ENCODE results near the gene HPN.
"Not testable (repeated sequence)": the region's sequence is repeated elsewhere in the genome, so short reads cannot be mapped to it uniquely, and the experiment has no call there.

HPN gene

DNA sequence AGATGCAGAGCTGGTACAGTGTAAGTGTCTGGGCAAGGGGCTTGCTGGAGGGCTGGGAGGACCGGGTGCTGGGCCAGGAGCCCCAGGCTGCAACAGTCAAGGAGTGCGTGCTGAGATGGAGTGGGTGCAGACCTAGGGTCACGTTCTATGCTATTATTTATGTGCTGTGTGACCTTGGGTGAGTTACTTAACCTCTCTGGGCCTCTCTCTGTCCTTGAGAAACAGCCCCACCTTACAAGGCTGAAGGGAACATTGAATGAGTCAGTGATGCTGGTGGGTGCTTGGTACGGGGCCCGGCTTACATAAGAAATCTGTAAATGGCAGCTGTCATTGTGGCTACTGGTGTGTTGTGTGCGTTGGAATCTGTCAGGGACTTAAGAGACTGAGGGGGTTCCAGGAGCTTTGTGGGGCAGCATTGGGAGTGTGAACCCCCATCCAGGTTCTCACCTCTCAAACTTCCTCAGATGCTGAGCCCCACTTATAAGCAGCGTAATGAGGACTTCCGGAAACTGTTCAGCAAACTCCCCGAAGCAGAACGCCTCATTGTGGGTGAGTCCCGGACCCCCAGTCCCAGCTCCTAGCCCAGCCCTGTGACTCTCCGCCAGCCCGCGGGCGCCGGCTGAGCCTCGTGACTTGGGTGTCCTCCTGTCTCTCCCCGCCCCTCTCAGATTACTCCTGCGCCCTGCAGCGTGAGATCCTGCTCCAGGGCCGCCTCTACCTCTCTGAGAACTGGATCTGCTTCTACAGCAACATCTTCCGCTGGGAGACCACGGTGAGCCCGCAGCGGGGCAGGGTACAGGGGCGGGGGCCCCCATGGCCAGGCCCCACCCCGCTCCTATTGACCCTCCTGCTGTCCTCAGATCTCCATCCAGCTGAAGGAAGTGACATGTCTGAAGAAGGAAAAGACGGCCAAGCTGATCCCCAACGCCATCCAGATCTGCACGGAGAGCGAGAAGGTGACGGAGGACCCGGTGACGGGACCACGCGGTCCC is 31.8 kb upstream of the HPN start:
- no peak for DNase-seq (ENCODE audit: low read depth in 3 of 3)

DNA sequence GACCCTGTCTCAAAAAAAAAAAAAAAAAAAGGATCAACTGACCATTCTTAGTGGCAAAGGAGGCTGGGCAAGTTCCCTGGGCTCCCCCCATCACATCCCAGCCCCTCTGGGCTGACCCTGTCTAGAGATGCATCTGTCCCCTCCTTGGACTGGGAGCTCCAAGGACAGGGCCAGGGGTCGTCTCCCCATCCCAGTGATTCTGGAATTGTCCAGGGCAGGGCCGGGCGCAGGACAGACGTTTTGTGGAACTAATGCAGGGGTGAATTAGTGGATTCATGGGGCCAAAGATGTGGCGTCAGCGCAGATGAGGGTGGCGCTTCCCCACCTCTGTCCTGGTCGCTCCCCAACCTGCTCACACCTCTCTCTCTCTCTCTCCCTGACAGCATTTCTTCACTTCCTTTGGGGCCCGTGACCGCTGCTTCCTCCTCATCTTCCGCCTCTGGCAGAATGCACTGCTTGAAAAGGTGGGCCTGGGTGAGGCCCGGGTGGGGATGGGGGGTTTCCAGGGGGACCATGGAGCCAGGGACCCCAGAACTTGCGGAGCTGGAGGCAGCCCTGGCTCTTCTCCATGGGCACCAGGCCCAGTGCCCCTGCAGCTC is 30.3 kb upstream of the HPN start:
- DNase-seq (ENCODE audit: low read depth in 3 of 3): no peak

DNA sequence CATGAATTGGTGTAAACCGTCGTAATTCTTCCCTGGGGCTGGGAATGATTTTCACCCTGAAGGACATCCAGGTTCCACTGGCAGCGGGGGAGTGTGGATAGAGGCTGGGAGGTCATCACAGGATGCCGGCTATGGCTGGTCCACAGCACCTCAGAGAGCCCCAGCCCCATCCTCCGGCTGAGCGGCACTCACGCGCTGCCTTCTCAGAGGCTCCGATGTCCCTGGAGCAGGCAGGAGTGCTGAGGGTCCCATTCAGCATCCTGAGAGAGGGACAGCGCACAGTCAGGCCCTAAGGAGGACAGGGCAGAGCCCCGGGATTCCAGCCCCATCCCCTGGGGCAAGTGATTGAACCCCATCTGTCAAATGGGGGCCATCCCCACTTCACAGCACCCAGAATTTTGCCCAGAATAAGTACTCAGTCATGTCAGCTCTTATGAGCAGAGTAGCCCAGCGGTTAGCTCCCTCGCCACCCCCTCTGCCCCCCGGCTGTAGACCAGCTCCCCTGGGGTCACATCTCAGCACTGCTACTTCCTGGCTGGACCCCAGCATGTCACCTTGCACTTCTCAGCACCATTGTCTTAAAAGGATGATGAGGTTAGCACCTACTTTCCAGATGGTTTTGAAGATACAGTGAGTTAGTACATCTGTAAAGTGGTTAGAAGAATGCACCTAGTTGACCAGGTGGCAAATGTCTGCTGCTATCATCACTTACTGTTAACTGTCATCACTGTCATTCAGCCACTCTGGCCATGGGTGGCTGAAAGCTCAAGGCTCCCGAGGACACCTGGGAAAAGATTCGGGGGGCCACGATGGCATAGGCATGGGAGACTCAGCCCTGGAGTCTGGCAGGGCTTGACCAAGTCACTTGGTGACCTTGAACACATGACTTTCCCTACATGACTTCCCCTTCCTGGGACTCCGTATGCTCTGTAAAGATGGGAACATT is 29.5 kb upstream of the HPN start:
- no peak for DNase-seq (ENCODE audit: low read depth in 3 of 3)

DNA sequence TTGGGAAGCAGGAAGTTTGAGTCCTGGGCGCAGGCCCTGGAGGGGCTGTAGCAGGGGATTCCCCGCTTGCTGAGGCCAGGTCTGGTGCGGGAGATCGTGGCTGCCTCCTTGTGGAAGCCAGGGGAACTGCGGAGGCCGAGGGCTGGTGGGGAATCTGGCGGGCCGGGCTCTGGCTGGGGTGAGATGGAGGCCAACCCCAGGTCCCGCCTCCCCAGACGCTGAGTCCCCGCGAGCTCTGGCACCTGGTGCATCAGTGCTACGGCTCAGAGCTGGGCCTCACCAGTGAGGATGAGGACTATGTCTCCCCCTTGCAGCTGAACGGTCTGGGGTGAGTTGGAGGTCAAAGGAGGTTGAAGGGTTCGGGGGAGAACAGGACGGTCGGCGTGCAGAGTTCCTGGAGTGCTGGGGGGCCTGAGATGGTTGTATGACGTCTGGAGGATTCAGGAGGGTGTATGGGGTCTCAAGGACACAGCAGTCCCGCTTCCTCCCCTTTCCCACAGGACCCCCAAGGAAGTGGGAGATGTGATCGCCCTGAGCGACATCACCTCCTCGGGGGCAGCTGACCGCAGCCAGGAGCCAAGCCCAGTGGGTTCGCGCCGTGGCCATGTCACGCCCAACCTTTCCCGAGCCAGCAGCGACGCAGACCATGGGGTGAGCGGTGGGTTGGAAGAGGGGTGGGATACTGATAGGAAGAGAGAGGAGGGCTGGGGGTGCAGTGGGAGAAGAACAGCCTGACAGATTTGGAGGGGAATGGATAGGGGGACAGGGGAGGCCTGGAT is 28.3 kb upstream of the HPN start:
- peak; percentile 66 to 71 (median 71) for DNase-seq (ENCODE audit: low read depth in 3 of 3)

DNA sequence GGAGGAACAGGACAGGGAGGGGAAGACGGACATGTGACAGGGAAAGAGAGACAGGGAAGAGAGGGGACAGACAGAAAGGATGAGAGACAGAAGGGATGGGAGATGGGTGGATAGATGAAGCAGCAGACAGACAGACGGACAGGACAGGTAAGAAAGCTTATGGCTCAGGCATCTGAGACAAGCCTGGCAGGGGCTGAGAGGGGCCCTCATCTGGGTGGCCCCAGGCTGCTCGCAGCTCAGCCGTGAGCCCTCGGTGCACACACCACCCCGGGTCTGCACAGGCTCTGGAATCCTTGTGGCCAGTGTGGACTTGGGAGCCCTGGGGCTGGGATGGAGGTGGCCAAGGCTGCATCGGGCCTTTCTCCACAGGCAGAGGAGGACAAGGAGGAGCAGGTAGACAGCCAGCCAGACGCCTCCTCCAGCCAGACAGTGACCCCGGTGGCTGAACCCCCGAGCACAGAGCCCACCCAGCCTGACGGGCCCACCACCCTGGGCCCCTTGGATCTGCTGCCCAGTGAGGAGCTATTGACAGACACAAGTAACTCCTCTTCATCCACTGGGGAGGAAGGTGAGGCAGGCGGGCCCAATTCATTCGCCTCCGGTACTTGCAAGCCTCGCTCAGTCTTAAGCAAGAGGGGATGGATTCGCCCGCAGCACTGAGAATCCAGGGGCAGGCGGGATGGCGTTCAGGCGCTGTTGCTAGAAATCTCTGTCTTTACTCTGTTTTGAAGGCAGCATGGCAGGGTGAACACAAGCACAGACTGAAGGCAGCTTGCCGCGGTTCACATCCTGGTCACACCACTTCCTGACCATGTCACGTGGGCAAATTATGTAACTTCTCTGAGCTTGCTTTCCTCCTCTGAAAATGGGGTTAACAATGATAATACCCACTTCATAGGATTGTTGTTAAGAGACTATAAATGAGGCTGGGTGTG is 27.4 kb upstream of the HPN start:
- DNase-seq (ENCODE audit: low read depth in 3 of 3): peak in 2 of 3 experiments; percentile 13 to 39

DNA sequence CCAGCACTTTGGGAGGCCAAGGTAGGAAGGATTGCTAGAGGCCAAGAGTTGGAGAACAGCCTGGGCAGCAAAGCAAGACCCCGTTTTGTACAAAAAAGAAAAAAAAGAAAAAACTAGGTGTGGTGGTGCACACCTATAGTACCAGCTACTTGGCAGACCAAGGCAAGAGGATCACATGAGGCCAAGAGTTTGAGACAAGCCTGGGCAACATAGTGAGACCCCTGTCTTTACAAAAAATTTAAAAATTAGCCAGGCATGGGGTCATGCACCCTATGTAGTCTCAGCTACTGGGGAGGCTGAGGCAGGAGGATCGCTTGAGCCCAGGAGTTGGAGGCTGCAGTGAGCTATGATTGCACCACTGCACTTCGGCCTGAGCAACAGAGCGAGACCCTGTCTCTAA is 26.7 kb upstream of the HPN start:
- DNase-seq (ENCODE audit: low read depth in 3 of 3): not testable (repeated sequence)

DNA sequence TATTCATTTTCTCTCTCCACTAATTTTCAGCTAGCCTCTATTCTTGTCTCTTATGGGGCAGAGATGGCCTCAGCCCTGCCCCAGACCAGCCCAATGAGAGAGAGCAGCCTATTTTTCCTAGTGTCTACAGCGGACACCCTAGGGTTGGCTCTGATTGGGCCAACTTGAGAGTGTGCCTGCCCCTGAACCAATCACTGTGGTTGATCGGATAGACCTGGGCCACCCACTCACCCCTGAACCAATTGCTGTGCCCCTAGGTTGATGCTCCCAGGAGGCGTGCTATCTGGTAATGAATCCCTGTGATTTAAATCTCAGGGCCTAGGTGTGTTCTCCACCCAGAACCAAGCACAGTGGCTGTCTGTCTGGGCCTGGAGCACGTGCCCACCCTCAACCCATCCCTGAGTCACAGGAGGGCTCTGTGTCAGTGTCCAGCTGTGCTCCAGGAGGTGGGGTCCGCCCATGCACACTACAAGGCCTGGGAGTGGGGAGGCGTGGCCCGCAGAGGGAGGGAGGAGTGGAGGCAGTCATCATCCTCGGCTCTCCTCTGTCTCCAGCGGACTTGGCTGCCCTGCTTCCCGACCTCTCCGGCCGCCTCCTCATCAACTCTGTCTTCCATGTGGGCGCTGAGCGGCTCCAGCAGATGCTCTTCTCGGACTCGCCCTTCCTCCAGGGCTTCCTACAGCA is 26.1 kb upstream of the HPN start:
- no peak for DNase-seq (ENCODE audit: low read depth in 3 of 3)

DNA sequence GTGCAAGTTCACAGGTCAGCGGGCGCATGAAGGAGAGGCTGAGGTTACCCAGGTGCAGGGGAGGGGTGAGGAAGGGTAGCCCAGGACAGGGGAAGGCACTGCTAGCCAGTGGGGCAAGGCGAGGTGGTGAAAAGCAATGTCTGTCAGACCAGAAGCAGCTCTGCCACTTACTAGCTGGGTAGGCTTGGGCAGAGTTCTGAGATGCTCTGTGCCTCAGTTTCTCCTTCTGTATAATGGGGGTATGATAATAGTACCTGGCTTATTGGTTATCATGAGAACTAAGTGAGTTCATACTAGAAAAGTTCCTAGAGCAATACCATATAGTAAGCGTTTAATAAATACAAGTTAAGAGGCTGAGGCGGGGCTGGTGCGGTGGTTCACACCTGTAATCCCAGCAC is 25.6 kb upstream of the HPN start:
- DNase-seq (ENCODE audit: low read depth in 3 of 3): no peak

DNA sequence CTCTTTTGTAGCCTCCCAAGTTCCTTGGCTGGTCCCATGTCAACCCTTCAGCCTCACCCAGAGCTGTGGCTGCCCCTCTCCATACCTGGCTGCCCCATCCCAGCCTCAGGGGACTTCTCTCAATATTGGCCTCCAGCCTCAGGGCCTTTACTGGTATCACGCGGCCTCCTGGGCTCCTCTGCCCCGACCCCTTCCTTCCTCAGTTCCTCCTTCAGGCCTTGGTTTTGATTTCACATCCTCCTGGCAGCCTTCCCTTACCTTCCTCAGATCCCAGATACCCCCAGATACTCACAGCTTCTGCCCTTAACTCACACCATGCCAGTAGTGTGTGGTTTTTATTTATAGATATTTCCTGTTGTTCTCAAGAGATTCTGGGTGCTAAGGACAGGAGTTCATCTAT is 24.0 kb upstream of the HPN start:
- no peak for DNase-seq (ENCODE audit: low read depth in 3 of 3)

DNA sequence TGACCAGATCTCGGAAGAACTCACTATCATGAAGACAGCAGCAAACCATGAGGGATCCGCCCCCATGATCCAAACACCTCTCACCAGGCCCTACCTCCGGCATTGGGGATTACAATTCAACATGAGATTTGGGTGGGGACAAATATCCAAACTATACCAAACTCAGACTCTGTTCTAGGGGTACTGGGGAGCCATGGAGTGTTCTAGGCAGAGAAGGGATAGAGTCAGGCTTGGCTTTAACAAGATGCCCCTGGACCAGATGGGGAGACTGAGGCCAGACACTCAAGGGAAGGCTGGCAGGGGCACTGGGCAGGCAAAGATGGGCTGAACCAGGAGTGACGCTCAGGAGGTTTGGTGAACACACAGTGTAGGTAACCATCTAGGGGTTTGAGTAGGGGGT is 23.1 kb upstream of the HPN start:
- no peak for DNase-seq (ENCODE audit: low read depth in 3 of 3)

DNA sequence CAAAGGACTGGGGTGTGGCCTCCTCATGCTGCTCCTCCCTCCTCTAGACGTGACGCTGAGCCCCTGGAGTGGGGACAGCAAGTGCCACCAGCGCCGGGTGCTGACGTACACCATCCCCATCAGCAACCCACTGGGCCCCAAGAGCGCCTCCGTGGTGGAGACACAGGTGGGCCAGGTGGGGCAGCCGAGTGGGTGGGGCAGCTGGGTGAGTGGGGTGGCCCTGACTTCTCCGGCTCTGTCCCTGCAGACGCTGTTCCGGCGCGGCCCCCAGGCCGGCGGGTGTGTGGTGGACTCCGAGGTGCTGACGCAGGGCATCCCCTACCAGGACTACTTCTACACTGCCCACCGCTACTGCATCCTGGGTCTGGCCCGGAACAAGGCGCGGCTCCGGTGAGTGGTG is 22.4 kb upstream of the HPN start:
- DNase-seq (ENCODE audit: low read depth in 3 of 3): no peak

DNA sequence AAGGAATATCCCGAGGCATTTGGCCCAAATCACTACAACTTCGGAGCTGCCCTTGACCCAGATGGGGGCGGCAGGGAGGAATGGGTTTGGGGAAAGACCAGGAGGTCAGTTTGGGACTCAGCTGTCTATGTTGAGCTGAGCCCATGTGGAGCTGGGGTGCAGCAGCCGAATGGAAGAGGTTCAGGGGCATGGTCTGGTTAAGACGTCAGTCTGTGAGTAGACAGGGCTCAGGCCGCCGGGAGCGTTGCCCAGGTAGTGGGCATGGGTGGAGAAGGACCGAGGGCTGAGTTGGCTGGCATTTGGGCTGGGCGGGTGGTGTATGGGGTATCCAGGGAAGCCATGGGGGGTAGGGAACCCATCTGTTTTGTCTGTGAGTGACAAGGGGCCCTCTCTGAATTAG is 20.5 kb upstream of the HPN start:
- no peak for DNase-seq (ENCODE audit: low read depth in 3 of 3)

DNA sequence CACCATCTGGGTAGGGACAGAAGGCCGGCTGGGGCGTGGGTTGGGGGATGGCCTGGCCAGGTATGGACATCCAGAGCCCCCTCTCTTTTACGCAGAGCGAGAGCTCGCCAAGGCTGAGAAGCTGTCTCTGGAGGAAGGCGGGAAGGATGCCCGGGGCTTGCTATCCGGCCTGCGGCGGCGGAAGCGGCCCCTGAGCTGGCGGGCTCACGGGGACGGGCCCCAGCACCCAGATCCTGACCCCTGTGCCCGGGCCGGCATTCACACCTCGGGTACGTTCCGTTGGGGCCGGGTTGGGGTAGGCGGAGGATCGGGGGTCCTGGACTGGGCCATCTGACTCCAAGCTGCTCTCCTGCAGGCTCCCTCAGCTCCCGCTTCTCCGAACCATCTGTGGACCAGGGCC is 19.9 kb upstream of the HPN start:
- DNase-seq (ENCODE audit: low read depth in 3 of 3): no peak

DNA sequence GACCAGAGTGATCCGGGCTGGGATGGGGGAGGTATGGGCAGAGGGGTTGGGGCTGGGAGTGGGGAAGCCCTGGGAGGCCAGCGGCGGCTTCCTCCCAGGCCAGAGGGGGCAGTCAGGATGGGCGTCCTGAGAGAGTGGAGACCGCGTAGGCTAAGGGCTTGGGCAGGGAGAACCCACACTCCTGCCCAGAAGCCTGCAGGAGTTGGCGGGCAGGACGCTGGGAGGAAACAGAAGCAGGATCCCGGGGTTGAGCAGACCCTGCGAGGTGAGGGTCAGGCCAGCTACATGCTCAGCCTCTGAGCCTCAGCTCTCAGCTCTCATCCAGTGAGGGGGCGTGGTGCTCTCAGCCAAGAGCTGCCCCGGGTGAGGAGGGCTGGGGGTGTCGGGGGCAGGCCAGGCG is 19.1 kb upstream of the HPN start:
- no peak for DNase-seq (ENCODE audit: low read depth in 3 of 3)

DNA sequence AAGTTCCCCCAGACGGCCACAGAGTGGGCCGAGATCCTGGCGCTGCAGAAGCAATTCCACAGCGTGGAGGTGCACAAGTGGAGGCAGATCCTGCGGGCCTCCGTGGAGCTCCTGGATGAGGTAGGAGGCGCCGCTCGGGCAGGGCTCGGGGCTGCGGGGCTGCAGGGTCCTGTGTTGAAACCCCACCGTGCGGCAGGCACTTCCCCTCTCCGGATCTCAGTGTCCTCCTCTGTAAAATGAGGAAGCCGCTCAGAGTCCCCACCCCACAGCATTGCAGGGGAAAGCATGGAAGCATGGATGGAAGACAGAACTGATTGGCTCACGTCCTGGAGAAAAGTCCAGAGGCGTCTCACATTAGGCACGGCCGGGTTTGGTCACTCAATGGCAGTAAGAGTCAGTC is 18.1 kb upstream of the HPN start:
- DNase-seq (ENCODE audit: low read depth in 3 of 3): no peak

DNA sequence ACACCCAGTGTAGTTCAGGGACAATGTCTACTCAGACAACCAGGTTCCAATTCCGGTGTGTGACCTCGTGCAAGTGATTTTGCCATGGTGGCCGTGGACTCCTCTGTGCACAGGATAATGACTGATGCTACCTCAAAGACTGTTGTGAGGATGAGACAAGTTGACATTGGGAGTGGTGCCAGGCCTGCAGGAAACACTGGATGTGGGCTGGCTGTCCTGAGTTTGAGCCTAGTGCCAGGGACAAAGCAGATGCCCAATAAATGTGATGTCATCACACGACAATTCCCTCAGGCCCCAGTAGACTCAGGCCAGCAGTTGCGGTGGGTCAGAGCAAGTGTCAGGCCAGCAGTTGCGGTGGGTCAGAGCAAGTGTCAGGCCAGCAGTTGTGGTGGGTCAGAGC is 17.4 kb upstream of the HPN start:
- DNase-seq (ENCODE audit: low read depth in 3 of 3): no peak

DNA sequence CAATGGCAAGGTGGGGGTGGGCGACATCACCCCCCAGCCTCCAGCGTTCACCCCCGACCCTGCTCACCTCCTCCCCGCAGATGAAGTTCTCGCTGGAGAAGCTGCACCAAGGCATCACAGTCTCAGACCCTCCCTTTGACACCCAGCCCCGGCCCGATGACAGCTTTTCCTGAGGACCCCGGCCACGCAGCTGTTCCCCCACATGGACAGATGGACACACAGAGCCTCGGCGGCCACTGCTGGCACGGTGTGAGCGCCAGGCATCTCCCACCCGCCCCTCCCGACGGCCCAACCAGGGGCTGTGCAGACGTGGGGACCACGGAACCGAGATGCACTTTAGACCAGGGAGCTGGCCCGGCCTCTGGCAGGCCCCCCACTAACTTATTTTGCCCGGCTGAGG is 15.6 kb upstream of the HPN start:
- no peak for DNase-seq (ENCODE audit: low read depth in 3 of 3)

DNA sequence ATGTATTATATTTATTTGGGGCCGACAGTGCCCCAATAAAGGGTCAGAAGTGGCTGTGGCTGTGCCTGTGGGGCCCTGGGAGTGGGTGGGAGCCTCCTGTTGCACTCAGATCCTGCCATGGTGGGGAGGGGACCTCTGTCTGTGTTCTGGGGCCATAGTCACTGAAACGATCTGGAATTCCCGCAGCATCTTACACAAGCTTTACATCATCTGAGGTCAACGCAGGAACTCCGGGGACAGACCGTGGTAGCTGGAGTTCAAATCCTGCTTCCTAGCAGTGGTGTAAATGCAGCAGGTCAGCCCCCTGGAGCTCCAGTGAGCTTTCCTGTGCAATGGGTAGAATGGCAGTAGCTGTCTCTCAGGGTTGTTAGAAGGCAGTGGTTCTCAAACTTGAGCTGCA is 15.1 kb upstream of the HPN start:
- DNase-seq (ENCODE audit: low read depth in 3 of 3): no peak

DNA sequence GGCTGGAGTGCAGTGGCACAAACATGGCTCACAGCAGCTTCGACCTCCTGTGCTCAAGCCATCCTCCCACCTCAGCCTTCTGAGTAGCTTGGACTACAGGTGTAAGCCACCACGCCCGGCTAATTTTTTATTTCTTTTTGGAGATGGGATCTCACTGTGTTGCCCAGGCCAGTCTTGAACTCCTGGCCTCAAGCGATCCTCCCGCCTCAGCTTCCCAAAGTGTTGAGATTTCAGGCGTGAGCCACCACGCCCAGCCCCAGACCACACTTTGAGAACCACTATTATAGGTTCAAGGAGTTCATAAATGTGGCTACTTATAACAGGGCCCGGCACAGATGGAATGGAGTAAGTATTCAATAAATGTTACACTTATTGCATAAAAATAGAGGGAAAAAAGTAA is 14.5 kb upstream of the HPN start:
- DNase-seq (ENCODE audit: low read depth in 3 of 3): no peak
